ES-I3 (cell line): ENCODE data around the gene LIN37.

Experiments used
- H3K36me3 ChIP-seq: 2 replicates; pipeline ENCODE4 v1.6.1; 2013; ENCODE audit warnings: mild to moderate bottlenecking, low read length, control low read depth, moderate library complexity; ENCODE audit not compliant: insufficient read depth
- H3K4me1 ChIP-seq: 2 replicates; pipeline ENCODE4 v1.6.1; 2013; ENCODE audit warnings: mild to moderate bottlenecking, control low read depth, low read length; ENCODE audit not compliant: insufficient read depth
- H3K9ac ChIP-seq: 2 replicates; pipeline ENCODE4 v1.6.1; 2013; ENCODE audit warnings: low read depth, mild to moderate bottlenecking, low read length, moderate library complexity
- H3K9me3 ChIP-seq: 2 replicates; pipeline ENCODE4 v1.6.1; 2013; ENCODE audit warnings: mild to moderate bottlenecking, low read length, moderate library complexity; ENCODE audit not compliant: control insufficient read depth, insufficient read depth

Gene LIN37

GRCh38 chr19:35746087-35746462, 2.3 kb upstream of the LIN37 start:
- peak overlapping the region; percentile 96 for H3K9ac ChIP-seq
- 0 out of 2 replicates have a peak, but pooled peaks cover 3% of the 10 kb centered on the region for H3K4me1 ChIP-seq

GRCh38 chr19:35746531-35746930, 1.8 kb upstream of the LIN37 start:
- H3K9me3 ChIP-seq: peaks cover 3% of the 10 kb centered on the region; the same call in 1 of the 2 replicates
- H3K4me1 ChIP-seq: 0 out of 2 replicates have a peak, but pooled peaks cover 3% of the 10 kb centered on the region
- no peaks in the 10 kb centered on the region for H3K36me3 ChIP-seq
- H3K9ac ChIP-seq: peak overlapping the region; percentile 96; the same call in 1 of the 2 replicates

More at GRCh38 chr19:35746087-35746462, 2.3 kb upstream of the LIN37 start:
- H3K9me3 ChIP-seq: peaks cover 3% of the 10 kb centered on the region; the same call in 1 of the 2 replicates
- H3K36me3 ChIP-seq: no peaks in the 10 kb centered on the region

GRCh38 chr19:35750167-35750566, 1.8 kb downstream of the LIN37 start:
- H3K36me3 ChIP-seq: no peaks in the 10 kb centered on the region
- no peak overlapping the region for H3K9ac ChIP-seq
- no peaks in the 10 kb centered on the region for H3K9me3 ChIP-seq

GRCh38 chr19:35751839-35752745, 3.7 kb downstream of the LIN37 start:
- H3K36me3 ChIP-seq: no peaks in the 10 kb centered on the region
- H3K9me3 ChIP-seq: no peaks in the 10 kb centered on the region
- H3K4me1 ChIP-seq: 0 out of 2 replicates have a peak, but pooled peaks cover 6% of the 10 kb centered on the region
- H3K9ac ChIP-seq: no peak overlapping the region

More at GRCh38 chr19:35750167-35750566, 1.8 kb downstream of the LIN37 start:
- H3K4me1 ChIP-seq: 0 out of 2 replicates have a peak, but pooled peaks cover 5% of the 10 kb centered on the region

- Histone ChIP-seq H3K4me1 (0 out of 2 replicates have a peak, but pooled peaks cover 6% of the 10 kb centered on the region), H3K9me3 (no peaks in the 10 kb centered on the region), H3K36me3 (no peaks in the 10 kb centered on the region), H3K9ac (no peak overlapping the region)
These were observed 4.5 kb downstream of the LIN37 start for GRCh38 chr19:35752746-35753350.

GRCh38 chr19:35753634-35754369, 5.4 kb downstream of the LIN37 start:
- H3K9me3 ChIP-seq: no peaks in the 10 kb centered on the region
- no peaks in the 10 kb centered on the region for H3K36me3 ChIP-seq
- H3K9ac ChIP-seq: no peak overlapping the region
- H3K4me1 ChIP-seq: 0 out of 2 replicates have a peak, but pooled peaks cover 6% of the 10 kb centered on the region

GRCh38 chr19:35754370-35755130, 6.2 kb downstream of the LIN37 start:
- no peaks in the 10 kb centered on the region for H3K9me3 ChIP-seq
- H3K4me1 ChIP-seq: peaks cover 3% of the 10 kb centered on the region; the same call in 1 of the 2 replicates
- no peak overlapping the region for H3K9ac ChIP-seq
- H3K36me3 ChIP-seq: no peaks in the 10 kb centered on the region

GRCh38 chr19:35755131-35755549, 6.8 kb downstream of the LIN37 start:
- H3K9ac ChIP-seq: peak overlapping the region; percentile 95
- H3K36me3 ChIP-seq: no peaks in the 10 kb centered on the region
- no peaks in the 10 kb centered on the region for H3K9me3 ChIP-seq
- peaks cover 3% of the 10 kb centered on the region; the same call in 1 of the 2 replicates for H3K4me1 ChIP-seq

- H3K9me3 ChIP-seq: no peaks in the 10 kb centered on the region
- peaks cover 3% of the 10 kb centered on the region; the same call in 1 of the 2 replicates for H3K4me1 ChIP-seq
- no peaks in the 10 kb centered on the region for H3K36me3 ChIP-seq
- peak overlapping the region; percentile 95 for H3K9ac ChIP-seq
These were observed 7.4 kb downstream of the LIN37 start for GRCh38 chr19:35755550-35756376.

GRCh38 chr19:35756377-35757230, 8.2 kb downstream of the LIN37 start, which contains the start of gene HSPB6:
TSS of gene HSPB6 (minus strand) at chr19:35757029. CDS start at chr19:35757008, 21 bp downstream.
- H3K36me3 ChIP-seq: no peaks in the 10 kb centered on the region
- peak within 1 kb of the TSS; percentile 95 for H3K9ac ChIP-seq
- no peaks in the 10 kb centered on the region for H3K9me3 ChIP-seq
- peaks cover 3% of the 10 kb centered on the region; the same call in 1 of the 2 replicates for H3K4me1 ChIP-seq

GRCh38 chr19:35757231-35757748, 8.9 kb downstream of the LIN37 start:
- Histone ChIP-seq H3K36me3 (no peaks in the 10 kb centered on the region), H3K4me1 (peaks cover 3% of the 10 kb centered on the region; the same call in 1 of the 2 replicates), H3K9me3 (no peaks in the 10 kb centered on the region), H3K9ac (peak overlapping the region; percentile 95)
